NK-92 (cell line): ENCODE measurements around the gene PABPN1.

Source experiments
- DNase-seq: peaks from one replicate; lab custom pipeline; 2025; ENCODE audit not compliant: unreplicated experiment; lab: John Stamatoyannopoulos, UW

The PABPN1 gene

GRCh38 chr14:23326491-23327332 is 5.5 kb downstream of the PABPN1 start:
- DNase-seq: no peak

- DNase-seq: no peak
Observed at GRCh38 chr14:23327947-23328744, 6.9 kb downstream of the PABPN1 start.

- no peak for DNase-seq
Observed at GRCh38 chr14:23335623-23336022, 14.4 kb downstream of the PABPN1 start.

GRCh38 chr14:23339506-23340268 is 18.4 kb downstream of the PABPN1 start:
- DNase-seq: no peak

- no peak for DNase-seq
Observed at GRCh38 chr14:23344481-23344880, 23.2 kb downstream of the PABPN1 start.

- no peak for DNase-seq
Observed at GRCh38 chr14:23345987-23346692, 24.9 kb downstream of the PABPN1 start.

- DNase-seq: no peak
Observed at GRCh38 chr14:23346693-23347405, 25.6 kb downstream of the PABPN1 start.

- no peak for DNase-seq
Observed at GRCh38 chr14:23347406-23348296, 26.4 kb downstream of the PABPN1 start.

- no peak for DNase-seq
Observed at GRCh38 chr14:23348297-23348655, 27.0 kb downstream of the PABPN1 start.

GRCh38 chr14:23349156-23349845 is 28.0 kb downstream of the PABPN1 start:
- no peak for DNase-seq

GRCh38 chr14:23351681-23352505 is 30.6 kb downstream of the PABPN1 start:
- DNase-seq: no peak

GRCh38 chr14:23352506-23353432 is 31.5 kb downstream of the PABPN1 start, which contains the start of gene SLC22A17:
Gene SLC22A17, minus strand, starts transcription at chr14:23352887.
- DNase-seq: no peak

GRCh38 chr14:23353433-23353780 is 32.1 kb downstream of the PABPN1 start:
- DNase-seq: no peak

- no peak for DNase-seq
Observed at GRCh38 chr14:23354990-23355389, 33.7 kb downstream of the PABPN1 start.

GRCh38 chr14:23355871-23356435 is 34.7 kb downstream of the PABPN1 start:
- no peak for DNase-seq

GRCh38 chr14:23356662-23357061 is 35.4 kb downstream of the PABPN1 start:
- no peak for DNase-seq
